Stimulated activated CD4-positive, alpha-beta T cell treated with anti-CD3 and anti-CD28 coated beads, Interleukin-1b, Interleukin-23, amount 100 ng/mL, for 24 hours (primary cell): Measurements from ENCODE around the gene DNAI4.
"Not testable (repeated sequence)": the region's sequence is repeated elsewhere in the genome, so short reads cannot be mapped to it uniquely, and the experiment has no call there.

Experiments used
- DNase-seq, 4 experiments: peaks; one replicate each; pipeline ENCODE4 v3.0.0-alpha.2; 2020; ENCODE audit warnings: low read depth in 4 of 4, low spot score in 1 of 4

The DNAI4 gene, protein sequence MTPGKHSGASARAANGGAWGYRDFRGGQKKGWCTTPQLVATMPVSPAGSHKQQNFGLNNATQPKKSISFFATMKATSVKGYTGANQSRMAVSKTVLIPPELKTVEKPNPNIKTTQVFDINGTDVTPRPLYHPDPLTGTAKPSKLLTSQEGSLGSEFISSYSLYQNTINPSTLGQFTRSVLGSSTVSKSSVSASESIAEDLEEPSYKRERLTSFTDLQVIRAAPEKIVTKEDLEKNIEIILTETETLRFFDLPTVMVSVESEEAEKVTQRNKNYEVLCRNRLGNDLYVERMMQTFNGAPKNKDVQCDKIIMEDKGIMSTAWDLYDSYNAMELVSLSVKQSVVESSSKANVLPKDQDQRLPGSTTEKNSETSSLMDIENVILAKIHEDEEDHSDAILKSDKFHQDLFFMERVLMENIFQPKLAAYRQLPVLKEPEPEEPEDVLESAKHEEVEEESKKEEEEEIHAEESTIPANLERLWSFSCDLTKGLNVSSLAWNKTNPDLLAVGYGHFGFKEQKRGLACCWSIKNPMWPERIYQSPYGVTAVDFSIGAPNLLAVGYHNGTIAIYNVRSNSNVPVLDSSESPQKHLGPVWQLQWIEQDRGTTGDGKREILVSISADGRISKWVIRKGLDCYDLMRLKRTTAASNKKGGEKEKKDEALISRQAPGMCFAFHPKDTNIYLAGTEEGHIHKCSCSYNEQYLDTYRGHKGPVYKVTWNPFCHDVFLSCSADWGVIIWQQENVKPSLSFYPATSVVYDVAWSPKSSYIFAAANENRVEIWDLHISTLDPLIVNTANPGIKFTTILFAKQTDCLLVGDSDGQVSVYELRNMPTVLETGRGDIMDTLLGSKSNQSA

GRCh38 chr1:66924756-66925557, at the start of gene DNAI4, which contains the start of gene MIER1:
TSS of gene DNAI4 (minus strand) at chr1:66924856. CDS start at chr1:66924831, 25 bp downstream.
TSS of gene MIER1 (plus strand) at chr1:66924990. CDS start at chr1:66925029, 39 bp downstream.
- DNase-seq: peak; percentile 87 to 96 (median 94)

GRCh38 chr1:66968574-66968973, 43.9 kb upstream of the DNAI4 start:
- DNase-seq: no peak

- not testable (repeated sequence) for DNase-seq
These were observed 41.7 kb upstream of the DNAI4 start for GRCh38 chr1:66966188-66966873.

GRCh38 chr1:66957938-66958337, 33.3 kb upstream of the DNAI4 start:
- no peak for DNase-seq

DNA sequence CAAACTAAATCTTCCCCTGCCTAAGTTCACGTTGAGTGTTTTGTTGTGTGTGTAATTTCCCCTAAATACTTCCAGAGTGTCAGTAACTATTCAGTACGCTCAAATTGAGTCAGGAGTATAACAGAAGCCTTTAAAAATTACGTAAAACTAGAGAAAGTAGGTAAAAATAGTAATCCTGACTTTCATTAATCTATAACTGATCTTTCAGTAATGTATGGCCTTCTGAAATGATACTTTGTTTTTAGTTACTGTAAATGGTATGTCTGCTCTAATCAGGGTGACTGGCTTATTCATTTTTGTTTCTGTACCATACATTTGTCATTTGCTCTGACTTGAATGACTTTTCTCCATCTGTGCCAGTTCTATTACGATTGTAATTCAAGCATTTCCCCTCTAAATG, 29.6 kb upstream of the DNAI4 start:
- DNase-seq: no peak

DNA sequence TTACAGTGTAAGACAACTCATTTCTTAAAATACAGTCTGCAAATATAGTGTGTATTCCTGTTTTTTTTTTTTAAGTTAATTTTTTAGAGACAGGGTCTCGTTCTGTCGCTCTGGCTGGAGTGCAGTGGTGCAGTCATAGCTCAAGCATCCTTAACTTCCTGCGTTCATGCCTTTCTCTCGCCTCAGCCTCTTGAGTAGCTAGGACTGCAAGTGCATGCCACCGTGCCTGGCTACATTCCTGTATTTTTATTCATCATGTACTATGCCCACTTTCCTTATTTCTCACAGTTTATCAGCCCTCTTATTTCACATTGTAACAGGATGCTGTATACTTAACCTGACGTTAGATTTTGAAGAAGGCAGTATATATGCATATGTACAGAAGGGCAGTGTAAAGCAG, 26.9 kb upstream of the DNAI4 start:
- no peak for DNase-seq

GRCh38 chr1:66947267-66947666, 22.6 kb upstream of the DNAI4 start:
- no peak for DNase-seq

GRCh38 chr1:66945316-66945715, 20.7 kb upstream of the DNAI4 start:
- no peak for DNase-seq

DNA sequence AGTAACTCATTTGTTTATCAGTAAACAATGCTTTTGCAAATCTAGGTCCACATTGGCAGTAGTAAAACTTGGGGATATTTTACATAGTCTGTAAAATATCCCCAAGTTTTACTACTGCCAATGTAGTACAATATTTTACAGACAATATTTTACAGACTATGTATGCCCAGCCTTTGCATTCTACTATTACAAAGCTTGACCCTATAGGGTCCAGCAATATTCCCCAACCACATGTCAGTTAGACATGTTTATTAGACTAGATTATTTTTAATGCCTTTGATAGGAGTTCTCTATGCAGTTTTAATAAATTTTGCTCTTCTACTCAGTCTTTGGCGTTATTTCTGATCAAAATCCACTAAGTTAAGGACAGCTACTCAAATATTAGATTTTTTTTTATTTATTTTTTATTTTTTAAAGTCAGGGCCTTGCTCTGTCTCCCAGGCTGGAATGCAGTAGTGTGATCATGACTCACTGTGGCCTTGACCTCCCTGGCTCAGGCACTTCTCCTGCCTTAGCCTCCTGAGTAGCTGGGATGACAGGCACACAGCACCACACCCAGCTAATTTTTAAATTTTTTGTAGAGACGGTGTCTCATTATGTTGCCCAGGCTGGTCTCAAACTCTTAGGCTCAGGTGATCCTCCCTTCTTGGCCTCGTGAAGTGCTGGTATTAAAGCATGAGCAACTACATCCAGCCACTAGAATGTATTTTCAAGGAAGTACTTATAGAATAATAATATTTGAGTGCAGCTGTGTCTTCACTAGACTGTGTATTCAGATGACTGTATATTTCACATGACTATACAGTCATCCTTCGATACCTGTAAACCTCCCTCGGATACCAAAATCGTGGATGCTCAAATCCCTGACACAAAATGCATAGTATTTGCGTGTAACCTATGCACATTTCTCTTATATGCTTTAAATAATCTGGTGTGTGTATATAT, 19.9 kb upstream of the DNAI4 start:
- no peak for DNase-seq

GRCh38 chr1:66943361-66943969, 18.8 kb upstream of the DNAI4 start:
- DNase-seq: no peak

GRCh38 chr1:66940981-66941380, 16.3 kb upstream of the DNAI4 start:
- DNase-seq: no peak

- no peak for DNase-seq
These were observed 14.0 kb upstream of the DNAI4 start for GRCh38 chr1:66938613-66939012.

GRCh38 chr1:66937529-66938234, 13.0 kb upstream of the DNAI4 start:
- DNase-seq: no peak

- DNase-seq: no peak
These were observed 9.4 kb upstream of the DNAI4 start for GRCh38 chr1:66933887-66934700.

GRCh38 chr1:66932291-66932690, 7.6 kb upstream of the DNAI4 start:
- DNase-seq: no peak

GRCh38 chr1:66931590-66931989, 6.9 kb upstream of the DNAI4 start:
- DNase-seq: no peak

GRCh38 chr1:66930823-66931174, 6.1 kb upstream of the DNAI4 start:
- no peak for DNase-seq
